GM19240 (cell line): ENCODE measurements around the gene S100Z.

Experiments
- DNase-seq: peaks from one replicate; pipeline ENCODE4 v3.0.0; 2011; ENCODE audit warnings: low spot score; ENCODE audit not compliant: insufficient read length

S100Z gene

DNA sequence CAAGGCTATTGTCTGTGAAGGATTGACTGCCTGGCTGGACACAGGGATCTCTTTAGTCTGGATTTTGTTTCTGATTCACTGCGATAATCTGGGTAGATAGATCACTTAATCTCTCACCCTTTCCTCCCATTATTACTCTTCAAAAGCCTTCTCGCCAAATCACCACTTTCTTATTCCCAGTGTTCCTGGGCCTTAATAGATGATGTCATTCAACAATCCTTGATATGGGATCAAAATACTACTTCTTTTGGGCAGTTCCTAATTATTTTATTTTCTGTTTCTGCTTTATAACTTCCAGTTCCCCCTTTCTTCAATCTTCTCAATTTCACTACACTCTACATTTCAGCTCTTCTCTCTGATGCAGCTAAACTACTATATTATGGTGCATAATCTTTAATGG is 96.3 kb downstream of the S100Z start:
- DNase-seq, result no peak

DNA sequence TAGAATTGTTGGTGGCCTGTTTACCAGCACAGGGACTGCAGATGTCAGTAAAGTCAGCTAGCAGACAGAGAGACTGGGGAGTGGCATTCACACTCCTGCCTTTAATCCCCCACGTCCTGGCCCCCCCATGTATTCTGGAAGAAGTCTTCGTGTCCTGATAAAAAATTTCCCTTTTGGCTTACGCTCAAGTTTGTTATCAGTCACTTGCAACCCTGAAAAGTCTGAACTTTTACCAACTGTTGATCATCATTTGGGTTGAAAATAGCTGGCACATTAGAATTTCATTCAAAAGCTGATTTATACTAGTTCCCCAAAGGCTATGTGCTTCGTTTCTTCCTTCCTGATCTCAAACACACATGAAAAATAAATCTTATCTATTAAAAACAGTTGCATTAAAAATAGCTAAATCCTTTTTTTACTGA is 97.3 kb downstream of the S100Z start:
- no peak for DNase-seq

DNA sequence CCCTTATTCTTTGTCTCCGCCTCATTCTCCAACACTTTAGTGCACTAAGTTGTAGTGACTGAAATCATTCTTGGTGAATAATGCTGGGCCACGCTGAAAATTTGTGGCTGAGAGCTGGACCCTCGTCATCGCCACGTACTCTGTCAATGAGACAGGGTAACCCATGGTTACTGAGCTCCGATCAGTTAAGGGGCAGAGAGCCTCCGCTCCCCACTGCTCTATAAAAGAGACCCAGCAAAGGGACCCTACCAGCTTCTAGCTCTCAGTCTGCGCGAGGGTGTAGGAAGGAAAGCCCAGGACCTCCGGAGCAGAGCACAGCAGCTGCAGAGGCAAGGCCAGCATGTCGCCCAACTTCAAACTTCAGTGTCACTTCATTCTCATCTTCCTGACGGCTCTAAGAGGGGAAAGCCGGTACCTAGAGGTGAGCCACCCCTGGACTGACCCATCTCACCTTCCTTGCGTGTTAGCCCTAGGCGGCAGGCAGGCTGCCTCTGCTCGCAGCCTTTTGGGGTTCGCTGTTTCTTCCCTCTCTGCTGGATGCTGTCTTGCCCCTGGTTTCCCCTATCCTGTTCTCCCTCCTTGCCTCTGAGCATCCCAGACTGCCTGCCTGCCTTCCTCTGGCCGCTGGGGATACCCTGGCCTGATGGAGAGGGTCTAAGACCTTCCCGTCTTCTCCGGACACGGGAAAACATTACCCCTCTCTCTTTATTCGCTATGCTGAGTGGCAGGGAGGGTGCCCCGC is 103.2 kb downstream of the S100Z start, which contains the start of gene CRHBP:
Gene CRHBP (plus strand): TSS at position 251 of the 742 bp plus-strand sequence. CDS start 90 bp downstream, at position 341.
- DNase-seq, result no peak

DNA sequence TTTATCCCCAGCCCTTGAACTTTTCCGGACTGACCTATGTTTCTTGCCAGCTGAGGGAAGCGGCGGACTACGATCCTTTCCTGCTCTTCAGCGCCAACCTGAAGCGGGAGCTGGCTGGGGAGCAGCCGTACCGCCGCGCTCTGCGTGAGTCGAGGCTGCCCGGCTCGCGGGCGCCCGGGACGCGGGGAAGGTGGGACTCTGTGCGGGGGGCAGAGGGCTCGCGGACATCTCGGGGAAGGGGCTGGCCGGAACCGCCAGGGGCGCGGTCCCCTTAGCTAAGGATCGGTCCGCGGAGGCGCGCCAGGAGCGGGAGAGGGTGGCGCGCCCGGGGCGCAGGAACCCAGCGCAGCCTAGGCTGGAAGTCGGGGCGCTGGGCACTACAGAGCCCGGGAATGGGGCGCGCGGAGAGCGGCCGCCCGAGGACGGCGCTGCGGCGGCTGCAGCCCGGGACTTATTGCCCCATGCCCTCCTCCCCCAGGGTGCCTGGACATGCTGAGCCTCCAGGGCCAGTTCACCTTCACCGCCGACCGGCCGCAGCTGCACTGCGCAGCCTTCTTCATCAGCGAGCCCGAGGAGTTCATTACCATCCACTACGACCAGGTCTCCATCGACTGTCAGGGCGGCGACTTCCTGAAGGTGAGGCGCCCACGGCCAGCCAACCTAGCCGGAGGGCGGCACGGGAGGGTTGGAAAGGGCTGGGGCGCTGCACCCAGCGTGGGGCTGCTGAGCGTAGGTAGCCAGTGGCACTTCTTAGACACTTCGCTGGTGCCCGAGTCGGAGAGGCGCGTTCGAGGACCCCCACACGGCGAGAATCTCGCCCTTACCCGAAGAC is 104.0 kb downstream of the S100Z start:
- DNase-seq, result no peak

DNA sequence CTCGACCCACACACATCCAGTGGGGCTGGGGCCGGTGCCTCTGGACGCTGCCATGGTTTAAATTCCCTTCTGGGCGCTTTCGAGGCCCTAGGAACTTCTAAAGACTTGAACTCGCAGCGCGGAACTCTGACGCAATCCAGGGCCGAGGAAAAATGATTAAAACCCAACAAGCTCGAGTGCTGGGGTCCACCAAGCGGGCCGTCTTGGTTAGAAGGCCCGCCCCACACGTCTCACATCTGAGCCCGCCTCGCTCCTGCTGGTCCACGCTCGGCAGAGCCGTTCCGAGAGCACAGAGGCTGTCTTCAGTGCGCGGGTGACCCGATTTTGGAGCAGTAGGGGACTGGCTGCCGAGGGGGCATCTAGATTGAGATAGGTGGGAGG is 104.6 kb downstream of the S100Z start:
- no peak for DNase-seq

DNA sequence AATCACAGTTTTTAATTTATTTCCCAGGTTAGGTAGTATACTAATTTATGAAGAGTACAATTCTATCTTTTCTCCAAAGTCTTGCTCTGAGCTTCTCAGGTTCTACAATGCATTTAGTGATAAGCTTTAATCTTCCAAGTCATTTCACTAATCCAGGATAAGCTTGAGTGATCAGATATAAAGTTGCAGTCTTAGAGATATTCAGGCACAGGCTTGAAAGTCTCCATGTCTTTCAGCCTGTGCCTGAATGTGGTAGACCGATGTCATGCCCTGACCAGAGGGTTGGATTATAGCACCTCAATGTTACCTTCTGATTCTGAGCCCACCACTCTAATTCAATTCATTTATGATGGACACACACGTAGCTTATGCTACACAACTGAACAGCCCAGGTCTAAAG is 106.2 kb downstream of the S100Z start:
- no peak for DNase-seq

DNA sequence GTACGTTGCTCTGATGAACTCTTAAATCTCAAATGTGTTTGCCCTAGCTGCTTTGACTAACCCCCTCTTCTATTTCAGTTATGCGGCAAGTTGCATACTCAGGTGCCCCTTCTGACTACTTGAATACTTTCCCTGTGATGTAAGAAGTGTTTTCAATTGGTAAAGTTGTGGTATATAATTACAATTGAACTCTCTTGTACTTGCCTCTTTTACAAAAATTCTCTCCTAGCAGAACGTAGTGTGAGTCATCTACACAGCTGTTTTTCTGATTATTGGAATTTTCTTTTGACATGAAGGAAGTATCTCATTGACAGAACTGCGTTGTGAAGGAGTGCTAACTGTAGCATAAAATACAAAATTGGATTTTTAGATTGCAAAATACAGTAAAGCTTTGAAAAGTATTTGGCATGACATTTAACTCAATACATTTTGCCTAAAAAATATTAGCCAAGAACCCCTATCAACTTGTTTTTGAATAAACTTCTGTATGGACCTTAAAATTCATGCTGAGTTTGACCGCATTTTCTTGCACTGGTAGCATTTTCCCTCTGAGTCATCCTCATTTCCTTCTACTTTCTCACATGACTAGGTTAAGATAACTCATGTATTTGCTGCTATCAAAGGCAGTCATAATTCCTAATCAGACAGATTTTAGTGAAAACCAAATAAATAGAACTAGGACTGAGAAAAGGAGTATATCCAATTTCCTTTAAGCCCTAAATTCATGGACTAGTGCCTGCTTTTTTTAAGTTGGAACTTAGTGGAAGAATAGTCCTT is 109.4 kb downstream of the S100Z start:
- DNase-seq, result no peak

DNA sequence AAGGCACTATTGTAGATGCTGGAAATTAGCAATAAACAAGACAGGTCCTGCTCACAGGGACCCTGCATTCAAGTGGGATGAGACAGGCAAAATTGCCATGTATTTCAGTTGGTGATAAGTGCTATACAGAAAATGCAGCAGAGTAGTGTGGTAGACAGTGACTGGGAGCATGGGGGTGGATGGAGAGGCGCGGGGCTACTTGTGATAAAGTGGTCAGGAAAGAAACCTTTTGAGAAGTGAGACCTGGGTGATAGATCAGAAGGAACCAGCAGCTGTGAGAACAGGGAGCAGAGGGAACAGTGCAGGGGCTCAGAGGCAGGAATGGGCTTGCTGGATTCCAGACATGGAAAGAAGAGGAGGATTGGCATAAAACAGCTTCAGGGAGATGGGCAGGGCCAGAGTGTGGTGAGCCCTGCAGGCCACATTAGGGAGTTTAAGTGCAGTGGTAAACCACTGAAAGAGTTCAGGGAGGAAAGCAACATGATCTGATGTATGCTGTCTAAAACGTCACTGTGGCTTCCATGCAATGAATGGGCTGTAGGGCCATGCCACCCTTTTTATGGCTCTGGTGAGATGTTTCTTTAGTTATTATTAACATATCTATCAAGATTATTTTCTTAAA is 110.3 kb downstream of the S100Z start:
- peak; percentile 38 for DNase-seq

DNA sequence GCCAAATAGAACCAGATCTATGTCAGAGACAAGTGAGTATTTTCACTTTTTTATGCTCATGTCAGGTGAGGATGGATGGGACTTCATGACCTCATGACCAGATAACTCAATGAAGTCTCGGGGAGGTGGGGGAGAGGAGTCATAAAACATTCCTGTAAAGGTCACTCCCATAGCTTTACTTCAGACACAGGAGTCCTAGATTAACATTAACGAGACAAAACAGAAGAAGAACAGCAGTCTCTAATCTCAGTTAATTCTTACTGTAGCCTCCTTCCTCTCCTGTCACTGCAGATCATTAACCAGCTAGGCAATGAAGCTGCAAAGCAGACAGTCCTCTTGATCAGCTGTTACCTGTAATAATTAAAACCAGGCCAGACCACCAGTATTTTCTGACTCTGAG is 114.2 kb downstream of the S100Z start:
- no peak for DNase-seq
